GM18907 (cell line): ENCODE results near the gene WNT7A.

Experiments
- ATAC-seq: cut with Tn5 transposase; IDR thresholded peaks from one replicate; pipeline ENCODE4 v1.9.1; 2021; ENCODE audit warnings: mild to moderate bottlenecking, moderate library complexity; ENCODE audit not compliant: unreplicated experiment

The WNT7A gene

GRCh38 chr3:13776253-13777050 lies 103.4 kb downstream of the WNT7A start:
- no peak for ATAC-seq

DNA sequence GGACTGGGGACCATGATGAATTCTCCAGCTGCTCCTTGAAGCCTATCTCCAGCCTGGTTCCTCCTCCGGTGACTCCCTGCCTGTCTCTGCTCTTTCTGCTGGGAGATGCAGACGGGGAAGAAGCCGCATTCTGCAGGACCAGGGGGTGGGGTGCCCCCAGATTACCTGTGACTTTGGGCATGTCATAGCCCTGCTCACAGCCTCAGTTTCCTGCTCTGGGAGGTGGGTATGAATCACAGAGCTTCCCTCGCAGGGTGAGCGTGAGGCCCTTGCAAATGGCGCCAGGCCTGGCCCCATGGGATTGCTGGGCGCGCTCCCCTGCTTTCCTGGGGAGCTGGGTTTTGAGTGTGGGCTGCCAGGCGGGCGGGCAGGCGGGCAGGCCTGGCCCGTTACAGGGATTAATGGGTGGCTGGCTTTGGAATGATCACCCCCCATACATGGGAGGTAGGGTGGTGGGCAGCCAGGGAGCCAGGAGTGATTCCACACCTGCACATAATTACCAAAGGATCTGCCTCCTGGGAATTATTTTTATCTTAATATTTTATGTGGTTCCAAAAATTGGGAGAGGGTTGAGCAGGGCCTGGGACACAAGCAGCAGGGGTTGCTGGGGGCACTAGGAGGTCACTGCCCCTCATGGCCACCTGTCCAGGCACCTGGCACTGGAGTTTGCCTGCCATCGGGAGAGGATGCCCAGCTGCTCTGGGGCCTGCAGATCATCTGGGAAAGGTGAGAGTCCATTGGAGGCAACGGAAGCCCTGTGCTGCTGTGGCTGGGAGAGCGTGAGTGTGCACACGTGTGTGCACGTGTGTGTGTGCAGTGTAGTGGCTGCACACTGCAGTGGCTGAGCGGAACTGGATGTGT lies 106.8 kb downstream of the WNT7A start:
- ATAC-seq = no peak

DNA sequence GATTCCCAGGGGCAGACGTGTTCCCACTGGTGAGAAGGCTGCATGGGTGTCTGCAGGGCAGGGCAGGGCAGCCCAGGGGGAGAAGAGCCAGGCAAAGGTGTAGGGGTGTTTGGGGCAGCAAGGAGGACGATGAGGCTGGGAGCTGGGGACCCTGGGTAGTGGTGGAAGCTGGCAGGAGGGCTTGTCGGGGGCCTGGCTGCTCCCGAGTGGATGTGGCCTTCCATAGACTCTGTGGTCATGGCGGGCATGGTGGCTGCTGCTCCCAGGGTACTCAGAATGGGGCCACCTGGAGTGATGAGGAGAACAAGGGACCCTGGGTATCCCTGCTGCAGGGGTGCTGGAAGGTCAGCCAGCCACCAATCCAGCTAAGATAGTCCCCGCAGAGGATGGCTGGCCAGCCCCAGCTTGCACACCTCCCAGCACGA lies 107.5 kb downstream of the WNT7A start:
- ATAC-seq = no peak

DNA sequence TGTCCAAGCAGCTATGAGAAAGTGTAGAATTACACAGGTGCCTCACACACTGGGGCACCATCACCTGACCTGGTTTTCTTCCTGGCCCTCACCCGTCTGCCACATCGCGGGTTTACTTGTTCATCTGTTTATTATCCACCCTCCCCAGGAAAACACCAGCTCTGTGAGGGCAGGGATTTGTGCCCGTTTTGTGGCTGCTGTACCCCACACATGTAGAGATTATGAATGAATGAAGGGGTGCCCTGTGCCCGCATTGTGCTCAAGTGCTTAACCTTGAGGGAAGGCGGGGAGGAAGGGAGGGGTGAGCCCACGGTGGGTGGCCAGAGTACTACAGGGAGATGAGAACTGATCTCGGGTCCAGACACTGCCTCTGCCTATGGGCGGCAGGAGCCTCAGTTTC lies 108.4 kb downstream of the WNT7A start:
- no peak for ATAC-seq

DNA sequence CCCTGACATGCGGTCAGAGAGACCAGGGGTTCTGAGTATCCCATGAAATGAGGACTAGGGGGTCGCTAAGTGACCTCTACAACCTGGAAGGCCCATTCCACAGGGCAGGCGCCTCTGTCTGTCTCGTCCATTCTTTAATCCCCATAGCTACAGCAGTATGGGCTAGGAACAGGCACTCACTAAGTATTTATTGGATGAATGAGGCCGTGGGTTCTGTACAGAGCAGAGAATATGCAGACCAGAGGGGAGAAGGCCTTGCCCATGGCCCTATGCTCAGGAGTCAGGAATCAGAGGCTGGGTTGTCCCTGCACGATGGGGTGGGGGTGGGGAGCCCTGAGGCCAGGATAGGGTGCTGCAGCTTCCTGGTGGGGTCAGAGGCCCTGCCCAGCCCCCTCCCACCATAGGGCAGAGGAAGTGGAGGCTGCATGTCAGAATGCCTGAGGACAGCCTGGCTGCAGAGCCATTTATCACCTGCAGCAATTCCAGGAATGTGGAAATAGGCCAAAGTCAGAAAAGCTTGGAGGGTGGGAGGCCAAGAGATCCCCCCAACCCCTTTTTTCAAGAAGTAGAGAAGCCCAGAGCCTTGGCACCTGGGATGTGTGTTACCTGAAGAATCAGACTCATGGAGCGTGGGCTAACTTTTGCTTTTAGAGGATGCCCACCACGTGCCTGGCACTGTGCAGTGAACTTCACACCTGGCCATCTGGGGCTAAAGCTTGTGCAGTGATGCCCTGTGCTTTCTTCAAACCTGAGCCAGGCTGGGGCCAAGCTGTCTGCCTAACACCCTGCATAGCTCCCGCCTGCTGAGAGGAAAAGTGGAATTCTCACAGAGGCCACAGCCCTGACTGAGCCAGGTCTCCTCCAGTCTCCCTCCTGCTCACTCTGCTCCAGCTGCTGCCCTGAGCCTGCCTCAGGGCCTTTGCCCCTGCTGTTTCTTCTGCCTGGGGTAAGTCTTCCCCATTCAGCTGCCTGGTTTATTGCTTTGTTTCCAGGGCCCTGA lies 109.4 kb downstream of the WNT7A start:
- ATAC-seq = no peak

GRCh38 chr3:13769422-13769821 lies 110.4 kb downstream of the WNT7A start:
- ATAC-seq = no peak

DNA sequence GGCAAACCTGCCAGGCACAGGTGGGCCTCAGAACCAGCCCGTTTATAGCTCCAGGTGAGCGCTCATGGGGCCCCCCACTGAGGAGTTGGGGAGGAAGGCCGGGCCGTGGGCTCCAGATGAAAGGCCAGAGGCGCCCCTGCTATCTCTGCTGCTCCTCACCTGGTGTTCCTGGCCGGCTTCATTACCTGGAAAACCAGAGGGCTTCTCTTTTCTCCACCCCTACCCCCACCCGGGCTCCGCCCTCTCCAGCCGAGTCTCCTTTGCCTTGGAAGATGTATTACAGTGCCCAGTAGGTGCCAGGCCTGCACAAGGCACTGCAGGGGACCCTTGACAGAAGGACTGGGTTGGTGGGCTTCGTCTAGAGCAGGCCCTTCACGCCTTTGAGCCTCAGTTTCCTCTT lies 111.4 kb downstream of the WNT7A start:
- no peak for ATAC-seq

- ATAC-seq = no peak
Observed at GRCh38 chr3:13767896-13768295, 112.0 kb downstream of the WNT7A start.

DNA sequence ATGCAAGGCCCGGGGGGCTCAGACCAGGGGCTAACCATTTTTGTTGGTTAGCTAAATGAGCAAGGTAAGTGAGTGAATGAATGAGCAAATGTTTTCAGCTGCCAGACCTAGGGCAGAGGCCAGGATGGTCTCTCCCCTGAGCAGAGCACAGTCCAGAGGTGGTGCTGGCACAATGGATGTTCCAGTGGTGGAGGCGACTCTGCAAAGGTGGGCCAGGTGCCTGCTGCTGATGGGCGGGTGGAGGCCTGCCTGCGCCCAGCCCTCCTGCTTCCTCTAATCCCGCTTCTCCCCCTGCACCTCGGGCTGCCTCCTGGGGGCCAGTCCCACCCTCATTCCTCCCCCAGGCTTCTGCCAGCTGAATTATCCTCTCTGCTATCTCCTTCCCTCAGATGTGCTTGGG lies 112.8 kb downstream of the WNT7A start:
- ATAC-seq = no peak
